Stimulated activated CD4-positive, alpha-beta T cell treated with anti-CD3 and anti-CD28 coated beads, Interleukin-2, amount 100 ng/mL, for 48 hours (primary cell): Measurements from ENCODE around the gene ARHGEF25.
"Not testable (repeated sequence)": the region's sequence is repeated elsewhere in the genome, so short reads cannot be mapped to it uniquely, and the experiment has no call there.

Experiments
- DNase-seq, 2 donors: peaks; one replicate each; pipeline ENCODE4 v3.0.0-alpha.2; 2020

The ARHGEF25 gene

GRCh38 chr12:57611108-57611826, at the start of gene ARHGEF25:
TSS of gene ARHGEF25 (plus strand) at chr12:57611435. CDS start at chr12:57611895, 460 bp downstream.
- peak in 1 of 2 donors; percentile 53 for DNase-seq

- no peak for DNase-seq
These were observed 47.9 kb upstream of the ARHGEF25 start for GRCh38 chr12:57563358-57563757.

- no peak for DNase-seq
These were observed 47.0 kb upstream of the ARHGEF25 start for GRCh38 chr12:57564178-57564740.

GRCh38 chr12:57568838-57569237, 42.4 kb upstream of the ARHGEF25 start:
- no peak for DNase-seq

GRCh38 chr12:57569858-57570257, 41.4 kb upstream of the ARHGEF25 start:
- no peak for DNase-seq

- not testable (repeated sequence) for DNase-seq
These were observed 40.8 kb upstream of the ARHGEF25 start for GRCh38 chr12:57570438-57570837.

- no peak for DNase-seq
These were observed 39.1 kb upstream of the ARHGEF25 start for GRCh38 chr12:57571926-57572762.

GRCh38 chr12:57574795-57575194, 36.4 kb upstream of the ARHGEF25 start:
- no peak for DNase-seq

GRCh38 chr12:57575771-57576612, 35.2 kb upstream of the ARHGEF25 start:
- DNase-seq: no peak

GRCh38 chr12:57576613-57577160, 34.5 kb upstream of the ARHGEF25 start:
- no peak for DNase-seq

- DNase-seq: no peak
These were observed 33.1 kb upstream of the ARHGEF25 start for GRCh38 chr12:57577981-57578758.

- no peak for DNase-seq
These were observed 32.2 kb upstream of the ARHGEF25 start for GRCh38 chr12:57579011-57579410.

- DNase-seq: no peak
These were observed 31.4 kb upstream of the ARHGEF25 start for GRCh38 chr12:57579677-57580465.

GRCh38 chr12:57580466-57580795, 30.8 kb upstream of the ARHGEF25 start:
- DNase-seq: no peak

GRCh38 chr12:57581802-57582201, 29.4 kb upstream of the ARHGEF25 start:
- no peak for DNase-seq

- no peak for DNase-seq
These were observed 28.8 kb upstream of the ARHGEF25 start for GRCh38 chr12:57582440-57582839.

GRCh38 chr12:57583008-57583831, 28.0 kb upstream of the ARHGEF25 start:
- peak; percentile 49 to 65 for DNase-seq

GRCh38 chr12:57584050-57584449, 27.2 kb upstream of the ARHGEF25 start:
- no peak for DNase-seq

GRCh38 chr12:57584690-57585089, 26.5 kb upstream of the ARHGEF25 start:
- no peak for DNase-seq

GRCh38 chr12:57585156-57585555, 26.1 kb upstream of the ARHGEF25 start:
- DNase-seq: no peak
